Gastroesophageal sphincter (tissue), 4 donors: ENCODE data around the gene GALNT5. TPM values are rescaled to one million over a fixed set of nuclear protein-coding genes. Genes with fewer than 3 reads are reported as not detected.
"Not testable (repeated sequence)": the region's sequence is repeated elsewhere in the genome, so short reads cannot be mapped to it uniquely, and the experiment has no call there.

Source experiments
- ATAC-seq: fragments of 150-250 bp; one replicate; pipeline ENCODE4 v1.9.1; 2016; ENCODE audit warnings: mild to moderate bottlenecking, moderate library complexity
- H3K27ac ChIP-seq, 4 donors: fragments of 200-600 bp; sonication (generic) in 3 of 4; 1 replicate in 3 of 4; 2 replicates in 1 of 4; pipeline ENCODE4 v1.5.1; 2016 to 2019
- H3K27me3 ChIP-seq: fragments of 200-600 bp; sonication (generic); one replicate; pipeline ENCODE4 v1.5.1; 2019
- H3K36me3 ChIP-seq, 2 donors: fragments of 200-600 bp; sonication (generic); one replicate each; pipeline ENCODE4 v1.5.1; 2019; ENCODE audit warnings: control low read depth in 1 of 2
- H3K4me1 ChIP-seq, 3 donors: fragments of 200-600 bp; sonication (generic); 1 replicate in 2 of 3; 2 replicates in 1 of 3; pipeline ENCODE4 v1.5.1; 2016 to 2019; ENCODE audit warnings: control low read depth in 2 of 3
- H3K4me3 ChIP-seq, 2 donors: fragments of 200-600 bp; sonication (generic); one replicate each; pipeline ENCODE4 v1.5.1; 2019; ENCODE audit warnings: mild to moderate bottlenecking in 1 of 2, moderate library complexity in 1 of 2
- H3K9me3 ChIP-seq, 3 donors: fragments of 200-600 bp; sonication (generic); one replicate each; pipeline ENCODE4 v1.5.1; 2017 to 2019; ENCODE audit warnings: control low read depth in 2 of 3
- CTCF ChIP-seq, 4 experiments: fragments of 200-600 bp in 2 of 4; fragments of 450-650 bp in 2 of 4; sonication (generic) in 1 of 4; IDR thresholded peaks; one replicate each; pipeline ENCODE4 v1.5.1; 2017 to 2019; ENCODE audit warnings: antibody characterized with exemption in 4 of 4, mild to moderate bottlenecking in 2 of 4, moderate library complexity in 2 of 4
- EP300 ChIP-seq: sonication (generic); formaldehyde crosslinking; IDR thresholded peaks from one replicate; pipeline ENCODE4 v1.6.1; 2017; ENCODE audit warnings: antibody characterized with exemption, mild to moderate bottlenecking
- POLR2A ChIP-seq, 2 donors: fragments of 450-650 bp; IDR thresholded peaks; one replicate each; pipeline ENCODE4 v1.6.1; 2017; ENCODE audit warnings: antibody characterized with exemption in 2 of 2, mild to moderate bottlenecking in 2 of 2, moderate library complexity in 1 of 2
- POLR2AphosphoS5 ChIP-seq: sonication (generic); formaldehyde crosslinking; IDR thresholded peaks from one replicate; pipeline ENCODE4 v1.6.1; 2017; ENCODE audit warnings: antibody characterized with exemption
- WGBS, 2 donors: methylation state at CpG; one replicate each; pipeline ENCODE4 v1.1.5; 2018; ENCODE audit warnings: low coverage in 1 of 2; 5-methylcytosine and 5-hydroxymethylcytosine counted together
- total RNA-seq, 4 donors: library from RNA; depleted of rRNA; stranded (reverse); fragments of >200 nt; gene quantifications; one replicate each; pipeline ENCODE4 v1.1.0, GENCODE V29; 2016

GALNT5 gene
- total RNA-seq, 4 donors from 2014 or later: under 0.01 to 0.89 (median 0.24) TPM

- TF ChIP-seq EP300 (no peak), POLR2A (IDR thresholded peaks at IDR 0.05) (no peak)
- H3K4me3 ChIP-seq: no peak overlapping the region
- ATAC-seq: no peak
- WGBS, 2 donors: 58 to 80% methylated on average over 1 of the region's 1 CpG
- no peaks in the 10 kb centered on the region for H3K36me3 ChIP-seq
- H3K27me3 ChIP-seq: no peaks in the 10 kb centered on the region
- H3K27ac ChIP-seq: no peak overlapping the region
- no peaks in the 10 kb centered on the region for H3K9me3 ChIP-seq
- H3K4me1 ChIP-seq: no peaks in the 10 kb centered on the region
Observed at GRCh38 chr2:157220502-157220901, 37.0 kb upstream of the GALNT5 start.

GRCh38 chr2:157221394-157221988, 36.0 kb upstream of the GALNT5 start:
- no peaks in the 10 kb centered on the region for H3K27me3 ChIP-seq
- TF ChIP-seq CTCF (IDR thresholded peaks at IDR 0.05) (no peak), POLR2AphosphoS5 (no peak), POLR2A (IDR thresholded peaks at IDR 0.05) (no peak), EP300 (no peak)
- H3K4me3 ChIP-seq: no peak overlapping the region
- no peaks in the 10 kb centered on the region for H3K9me3 ChIP-seq
- 85 to 89% methylated on average over 1 to 2 of the region's 2 CpGs for WGBS, 2 donors
- no peak for ATAC-seq
- no peaks in the 10 kb centered on the region for H3K36me3 ChIP-seq
- H3K27ac ChIP-seq: no peak overlapping the region
- no peaks in the 10 kb centered on the region for H3K4me1 ChIP-seq

GRCh38 chr2:157223624-157224205, 33.8 kb upstream of the GALNT5 start:
- ATAC-seq: no peak
- Histone ChIP-seq H3K9me3 (no peaks in the 10 kb centered on the region), H3K27me3 (no peaks in the 10 kb centered on the region), H3K27ac (no peak overlapping the region), H3K4me3 (no peak overlapping the region), H3K36me3 (no peaks in the 10 kb centered on the region), H3K4me1 (no peaks in the 10 kb centered on the region)
- TF ChIP-seq POLR2AphosphoS5: no peak
- TF ChIP-seq POLR2A (IDR thresholded peaks at IDR 0.05): no peak
- TF ChIP-seq CTCF (IDR thresholded peaks at IDR 0.05): no peak
- WGBS, 2 donors: 57 to 81% methylated on average over 3 to 5 of the region's 5 CpGs

- H3K9me3 ChIP-seq, H3K27ac ChIP-seq, H3K4me3 ChIP-seq, ATAC-seq, H3K4me1 ChIP-seq, H3K27me3 ChIP-seq, H3K36me3 ChIP-seq: not testable (repeated sequence)
- WGBS, 2 donors: 67 to 93% methylated on average over 1 to 2 of the region's 2 CpGs
Observed at GRCh38 chr2:157224448-157224847, 33.1 kb upstream of the GALNT5 start.

- WGBS, 2 donors: 82% methylated on average over 1 of the region's 1 CpG; no CpG with 5 or more reads in 1 of the 2 donors
- H3K27me3 ChIP-seq: no peaks in the 10 kb centered on the region
- H3K4me1 ChIP-seq: no peaks in the 10 kb centered on the region
- H3K9me3 ChIP-seq: no peaks in the 10 kb centered on the region
- no peak overlapping the region for H3K4me3 ChIP-seq
- H3K36me3 ChIP-seq: no peaks in the 10 kb centered on the region
- ATAC-seq: no peak
- TF ChIP-seq EP300 (no peak), POLR2AphosphoS5 (no peak)
- H3K27ac ChIP-seq: no peak overlapping the region
Observed at GRCh38 chr2:157227592-157227991, 29.9 kb upstream of the GALNT5 start.

GRCh38 chr2:157228946-157229345, 28.6 kb upstream of the GALNT5 start:
- no peak for ATAC-seq

GRCh38 chr2:157229572-157229971, 27.9 kb upstream of the GALNT5 start:
- no peaks in the 10 kb centered on the region for H3K4me1 ChIP-seq
- 25 to 35% methylated on average over 2 of the region's 2 CpGs for WGBS, 2 donors
- H3K9me3 ChIP-seq: no peaks in the 10 kb centered on the region
- H3K27ac ChIP-seq: no peak overlapping the region
- TF ChIP-seq EP300 (no peak), CTCF (IDR thresholded peaks at IDR 0.05) (no peak), POLR2A (IDR thresholded peaks at IDR 0.05) (no peak), POLR2AphosphoS5 (no peak)
- H3K36me3 ChIP-seq: no peaks in the 10 kb centered on the region
- no peak for ATAC-seq
- no peaks in the 10 kb centered on the region for H3K27me3 ChIP-seq
- H3K4me3 ChIP-seq: no peak overlapping the region

More at GRCh38 chr2:157228946-157229345, 28.6 kb upstream of the GALNT5 start:
- Histone ChIP-seq H3K36me3 (no peaks in the 10 kb centered on the region), H3K4me1 (no peaks in the 10 kb centered on the region), H3K27me3 (no peaks in the 10 kb centered on the region), H3K27ac (no peak overlapping the region), H3K4me3 (no peak overlapping the region), H3K9me3 (no peaks in the 10 kb centered on the region)
- TF ChIP-seq POLR2AphosphoS5: no peak
- no peak for TF ChIP-seq EP300
